ENCODE measurements around the gene HDDC3.

DNA sequence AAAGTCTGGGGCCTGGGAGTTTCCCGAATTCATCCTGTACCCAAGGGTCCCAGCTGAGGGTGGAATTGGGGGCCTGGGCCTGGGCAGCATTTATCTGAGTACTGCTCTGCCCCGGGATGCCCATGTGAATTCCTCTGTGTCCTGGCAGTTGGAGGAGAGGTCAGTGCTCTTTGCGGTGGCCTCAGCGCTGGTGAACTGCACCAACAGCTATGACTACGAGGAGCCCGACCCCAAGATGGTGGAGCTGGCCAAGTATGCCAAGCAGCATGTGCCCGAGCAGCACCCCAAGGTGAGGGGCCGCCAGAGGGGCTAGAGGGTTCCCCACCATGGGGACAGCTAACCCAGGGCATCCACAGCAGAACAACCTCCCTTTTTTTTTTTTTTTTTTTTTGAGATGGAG lies 16.2 kb upstream of the HDDC3 start:
- TF ChIP-seq, protein P1, sequence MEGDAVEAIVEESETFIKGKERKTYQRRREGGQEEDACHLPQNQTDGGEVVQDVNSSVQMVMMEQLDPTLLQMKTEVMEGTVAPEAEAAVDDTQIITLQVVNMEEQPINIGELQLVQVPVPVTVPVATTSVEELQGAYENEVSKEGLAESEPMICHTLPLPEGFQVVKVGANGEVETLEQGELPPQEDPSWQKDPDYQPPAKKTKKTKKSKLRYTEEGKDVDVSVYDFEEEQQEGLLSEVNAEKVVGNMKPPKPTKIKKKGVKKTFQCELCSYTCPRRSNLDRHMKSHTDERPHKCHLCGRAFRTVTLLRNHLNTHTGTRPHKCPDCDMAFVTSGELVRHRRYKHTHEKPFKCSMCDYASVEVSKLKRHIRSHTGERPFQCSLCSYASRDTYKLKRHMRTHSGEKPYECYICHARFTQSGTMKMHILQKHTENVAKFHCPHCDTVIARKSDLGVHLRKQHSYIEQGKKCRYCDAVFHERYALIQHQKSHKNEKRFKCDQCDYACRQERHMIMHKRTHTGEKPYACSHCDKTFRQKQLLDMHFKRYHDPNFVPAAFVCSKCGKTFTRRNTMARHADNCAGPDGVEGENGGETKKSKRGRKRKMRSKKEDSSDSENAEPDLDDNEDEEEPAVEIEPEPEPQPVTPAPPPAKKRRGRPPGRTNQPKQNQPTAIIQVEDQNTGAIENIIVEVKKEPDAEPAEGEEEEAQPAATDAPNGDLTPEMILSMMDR (conservative IDR thresholded peaks at IDR 0.05; ENCODE audit: low read length) = no peak
- TF ChIP-seq EZH2phosphoT487 (IDR thresholded peaks at IDR 0.05; ENCODE audit: borderline replicate concordance, low read depth, low read length) = no peak
